Measurements from ENCODE around the gene UBXN6.

UBXN6 gene

GRCh38 chr19:4416268-4416667 is 41.3 kb downstream of the UBXN6 start:
- Histone ChIP-seq H3K27ac (ENCODE audit: low read depth, low read length) (no peak overlapping the region), H3K4me3 (ENCODE audit: low read depth, low read length) (no peak overlapping the region), H3K36me3 (ENCODE audit: insufficient read depth, low read length) (peaks cover 8% of the 10 kb centered on the region; the same call in 1 of the 2 replicates), H3K27me3 (ENCODE audit: insufficient read depth, low read length) (no peaks in the 10 kb centered on the region), H3K4me1 (ENCODE audit: control insufficient read depth, insufficient read depth, low read length, unreplicated experiment) (peaks cover 8% of the 10 kb centered on the region), H3K79me2 (ENCODE audit: control insufficient read depth, insufficient read depth, low read length, unreplicated experiment) (peaks cover 18% of the 10 kb centered on the region), H2AFZ (ENCODE audit: low read length, unreplicated experiment) (no peak overlapping the region)

- H3K4me3 ChIP-seq (ENCODE audit: low read depth, low read length), result no peak overlapping the region
- H2AFZ ChIP-seq (ENCODE audit: low read length, unreplicated experiment), result no peak overlapping the region
- no peak overlapping the region for H3K27ac ChIP-seq (ENCODE audit: low read depth, low read length)
- H3K27me3 ChIP-seq (ENCODE audit: insufficient read depth, low read length), result no peaks in the 10 kb centered on the region
- H3K4me1 ChIP-seq (ENCODE audit: control insufficient read depth, insufficient read depth, low read length, unreplicated experiment), result peaks cover 8% of the 10 kb centered on the region
- peaks cover 18% of the 10 kb centered on the region for H3K79me2 ChIP-seq (ENCODE audit: control insufficient read depth, insufficient read depth, low read length, unreplicated experiment)
- H3K36me3 ChIP-seq (ENCODE audit: insufficient read depth, low read length), result peaks cover 8% of the 10 kb centered on the region; the same call in 1 of the 2 replicates
These were observed 42.2 kb downstream of the UBXN6 start for GRCh38 chr19:4415352-4415751.

DNA sequence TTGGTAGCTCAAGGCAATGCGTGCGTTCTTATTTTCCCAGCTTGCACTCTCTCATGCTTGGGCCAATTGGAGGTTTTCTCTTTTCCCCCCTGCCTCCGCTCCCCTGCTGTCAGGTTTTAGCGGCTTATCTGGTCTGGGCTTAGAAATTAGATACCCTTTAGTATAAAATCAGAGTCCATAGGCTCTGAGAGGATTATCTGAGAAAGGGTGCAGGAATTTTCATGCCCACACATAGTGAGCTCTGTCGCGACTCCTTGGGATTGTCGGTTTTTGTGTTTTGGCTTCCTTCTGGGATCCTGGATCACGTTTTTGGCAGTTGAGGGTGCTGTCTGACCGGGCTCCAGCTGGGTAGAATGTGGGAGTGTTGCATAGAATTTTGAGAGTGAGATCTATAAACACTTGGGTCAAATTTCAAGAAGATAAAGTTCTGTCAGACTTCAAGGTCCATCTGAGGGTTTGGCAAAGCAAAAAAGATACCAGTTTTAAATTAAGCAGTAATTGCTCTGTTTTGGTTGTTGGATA is 42.7 kb downstream of the UBXN6 start:
- H2AFZ ChIP-seq (ENCODE audit: low read length, unreplicated experiment), result no peak overlapping the region
- peaks cover 8% of the 10 kb centered on the region for H3K4me1 ChIP-seq (ENCODE audit: control insufficient read depth, insufficient read depth, low read length, unreplicated experiment)
- peaks cover 18% of the 10 kb centered on the region for H3K79me2 ChIP-seq (ENCODE audit: control insufficient read depth, insufficient read depth, low read length, unreplicated experiment)
- H3K36me3 ChIP-seq (ENCODE audit: insufficient read depth, low read length), result peaks cover 7% of the 10 kb centered on the region; the same call in 1 of the 2 replicates
- H3K4me3 ChIP-seq (ENCODE audit: low read depth, low read length), result no peak overlapping the region
- no peaks in the 10 kb centered on the region for H3K27me3 ChIP-seq (ENCODE audit: insufficient read depth, low read length)
- no peak overlapping the region for H3K27ac ChIP-seq (ENCODE audit: low read depth, low read length)

DNA sequence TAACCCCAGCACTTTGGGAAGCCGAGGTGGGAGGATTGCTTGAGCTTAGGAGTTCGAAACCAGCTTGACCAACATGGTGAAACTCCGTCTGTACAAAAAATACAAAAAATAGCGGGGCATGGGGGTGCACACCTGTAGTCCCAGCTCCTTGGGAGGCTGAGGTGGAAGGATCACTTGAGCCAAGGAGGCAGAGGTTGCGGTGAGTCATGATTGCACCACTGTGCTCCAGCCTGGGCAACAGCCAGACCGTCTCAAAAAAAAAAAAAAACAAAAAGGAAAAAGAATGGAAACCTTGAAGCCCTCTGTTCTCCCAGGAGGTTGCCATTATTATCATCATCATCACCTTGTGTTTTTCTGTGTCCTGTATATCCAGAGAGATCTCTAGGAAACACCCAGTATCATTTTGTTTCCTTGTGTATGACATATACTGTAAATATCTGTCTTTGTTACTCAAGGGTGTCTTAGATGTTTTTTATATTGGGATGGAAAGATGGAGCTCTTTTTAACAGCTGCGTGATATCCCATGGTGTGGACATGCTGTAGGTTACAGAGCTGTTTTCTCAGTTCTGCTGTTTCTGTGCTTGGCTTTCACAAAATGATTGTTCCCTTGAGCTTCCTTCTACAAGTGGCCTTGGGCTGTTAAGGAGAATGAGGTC is 43.3 kb downstream of the UBXN6 start:
- Histone ChIP-seq H3K36me3 (ENCODE audit: insufficient read depth, low read length) (peaks cover 5% of the 10 kb centered on the region; the same call in 1 of the 2 replicates), H3K79me2 (ENCODE audit: control insufficient read depth, insufficient read depth, low read length, unreplicated experiment) (peaks cover 18% of the 10 kb centered on the region), H3K27ac (ENCODE audit: low read depth, low read length) (no peak overlapping the region), H3K4me3 (ENCODE audit: low read depth, low read length) (no peak overlapping the region), H3K27me3 (ENCODE audit: insufficient read depth, low read length) (no peaks in the 10 kb centered on the region), H2AFZ (ENCODE audit: low read length, unreplicated experiment) (no peak overlapping the region), H3K4me1 (ENCODE audit: control insufficient read depth, insufficient read depth, low read length, unreplicated experiment) (peaks cover 8% of the 10 kb centered on the region)

GRCh38 chr19:4413588-4413987 is 44.0 kb downstream of the UBXN6 start:
- Histone ChIP-seq H3K4me3 (ENCODE audit: low read depth, low read length) (no peak overlapping the region), H3K27me3 (ENCODE audit: insufficient read depth, low read length) (no peaks in the 10 kb centered on the region), H3K36me3 (ENCODE audit: insufficient read depth, low read length) (peaks cover 5% of the 10 kb centered on the region; the same call in 1 of the 2 replicates), H2AFZ (ENCODE audit: low read length, unreplicated experiment) (no peak overlapping the region), H3K27ac (ENCODE audit: low read depth, low read length) (no peak overlapping the region), H3K79me2 (ENCODE audit: control insufficient read depth, insufficient read depth, low read length, unreplicated experiment) (peaks cover 24% of the 10 kb centered on the region), H3K4me1 (ENCODE audit: control insufficient read depth, insufficient read depth, low read length, unreplicated experiment) (peaks cover 8% of the 10 kb centered on the region)

GRCh38 chr19:4409123-4409933 is 48.3 kb downstream of the UBXN6 start:
- no peaks in the 10 kb centered on the region for H3K27me3 ChIP-seq (ENCODE audit: insufficient read depth, low read length)
- H3K27ac ChIP-seq (ENCODE audit: low read depth, low read length), result no peak overlapping the region
- no peak overlapping the region for H3K4me3 ChIP-seq (ENCODE audit: low read depth, low read length)
- no peak overlapping the region for H2AFZ ChIP-seq (ENCODE audit: low read length, unreplicated experiment)
- peaks cover 30% of the 10 kb centered on the region for H3K79me2 ChIP-seq (ENCODE audit: control insufficient read depth, insufficient read depth, low read length, unreplicated experiment)
- H3K36me3 ChIP-seq (ENCODE audit: insufficient read depth, low read length), result peaks cover 5% of the 10 kb centered on the region; the same call in 1 of the 2 replicates
- H3K4me1 ChIP-seq (ENCODE audit: control insufficient read depth, insufficient read depth, low read length, unreplicated experiment), result peaks cover 4% of the 10 kb centered on the region

DNA sequence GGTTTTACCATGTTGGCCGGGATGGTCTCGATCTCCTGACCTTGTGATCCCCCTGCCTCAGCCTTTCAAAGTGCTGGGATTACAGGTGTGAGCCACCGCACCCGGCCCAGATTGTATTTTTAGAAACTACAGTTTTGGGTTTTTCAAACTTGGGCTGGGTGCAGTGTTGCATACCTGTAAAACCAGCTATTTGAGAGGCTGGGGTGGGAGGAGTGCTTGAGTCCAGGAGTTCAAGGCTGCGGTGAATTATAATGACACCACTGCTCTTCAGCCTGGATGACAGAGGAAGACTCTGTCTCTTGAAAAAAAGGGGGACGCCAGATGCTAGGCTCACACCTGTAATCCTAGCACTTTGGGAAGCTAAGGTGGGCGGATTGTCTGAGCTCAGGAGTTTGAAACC is 51.0 kb downstream of the UBXN6 start:
- no peaks in the 10 kb centered on the region for H3K27me3 ChIP-seq (ENCODE audit: insufficient read depth, low read length)
- H2AFZ ChIP-seq (ENCODE audit: low read length, unreplicated experiment), result no peak overlapping the region
- no peak overlapping the region for H3K27ac ChIP-seq (ENCODE audit: low read depth, low read length)
- H3K36me3 ChIP-seq (ENCODE audit: insufficient read depth, low read length), result no peaks in the 10 kb centered on the region
- H3K4me1 ChIP-seq (ENCODE audit: control insufficient read depth, insufficient read depth, low read length, unreplicated experiment), result peaks cover 10% of the 10 kb centered on the region
- no peak overlapping the region for H3K4me3 ChIP-seq (ENCODE audit: low read depth, low read length)
- peaks cover 49% of the 10 kb centered on the region for H3K79me2 ChIP-seq (ENCODE audit: control insufficient read depth, insufficient read depth, low read length, unreplicated experiment)

DNA sequence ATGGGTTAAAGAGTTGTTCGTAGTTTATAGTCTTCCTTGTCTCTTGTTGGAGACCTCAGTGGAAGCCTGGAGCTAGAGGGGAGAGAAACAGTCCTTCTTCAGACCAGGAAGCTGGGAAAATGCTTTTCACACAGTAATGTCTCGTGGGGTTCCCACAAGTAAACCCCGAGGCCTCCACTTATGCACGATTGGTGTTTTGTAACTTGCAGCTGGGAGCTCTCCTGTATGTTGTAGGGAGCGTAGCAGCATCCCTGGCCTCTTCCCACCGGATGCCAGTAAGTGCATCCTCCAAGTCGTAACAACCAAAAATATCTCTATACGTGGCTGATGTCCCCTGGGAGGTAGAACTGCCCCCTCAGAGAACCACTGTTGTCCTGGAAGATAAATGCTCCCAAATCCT is 51.6 kb downstream of the UBXN6 start:
- Histone ChIP-seq H3K4me3 (ENCODE audit: low read depth, low read length) (no peak overlapping the region), H3K4me1 (ENCODE audit: control insufficient read depth, insufficient read depth, low read length, unreplicated experiment) (peaks cover 11% of the 10 kb centered on the region), H3K36me3 (ENCODE audit: insufficient read depth, low read length) (no peaks in the 10 kb centered on the region), H2AFZ (ENCODE audit: low read length, unreplicated experiment) (no peak overlapping the region), H3K27me3 (ENCODE audit: insufficient read depth, low read length) (no peaks in the 10 kb centered on the region), H3K79me2 (ENCODE audit: control insufficient read depth, insufficient read depth, low read length, unreplicated experiment) (peaks cover 49% of the 10 kb centered on the region), H3K27ac (ENCODE audit: low read depth, low read length) (no peak overlapping the region)

DNA sequence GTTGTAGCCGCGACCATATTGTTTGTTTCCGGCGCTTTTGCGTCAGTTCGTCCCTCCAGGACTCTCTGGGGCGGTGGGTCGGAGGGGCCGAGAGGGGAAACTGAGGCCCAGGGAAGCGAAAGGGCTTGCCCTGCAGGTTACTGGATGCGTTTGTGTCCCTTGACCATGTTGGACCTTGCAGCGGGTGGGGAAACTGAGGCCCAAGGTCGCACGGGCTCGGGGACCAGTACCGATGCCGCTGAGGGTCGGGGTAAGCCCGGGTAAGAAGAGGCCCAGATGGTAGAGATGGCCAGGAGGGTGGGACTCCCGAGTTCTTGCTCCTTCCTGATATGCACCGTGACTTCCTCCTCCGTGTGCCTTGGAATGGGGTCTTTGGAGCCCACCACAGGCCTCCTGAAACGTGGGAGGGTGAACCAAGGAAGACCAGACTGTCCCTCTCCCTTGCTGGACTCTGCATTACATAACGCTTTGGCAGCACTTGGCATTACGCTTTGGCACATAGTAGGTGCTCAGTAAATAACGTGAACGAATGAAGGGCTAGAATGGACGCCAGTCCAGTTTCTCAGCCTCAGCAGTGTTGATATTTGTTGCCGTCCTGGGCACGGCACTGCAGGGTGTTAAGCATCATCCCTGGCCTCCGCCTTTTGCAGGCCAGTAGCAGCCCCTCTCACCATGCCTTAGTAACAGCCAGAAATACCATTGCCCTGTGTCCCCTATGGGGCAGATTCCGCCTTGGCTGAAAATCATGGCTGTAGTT is 54.4 kb downstream of the UBXN6 start:
- H3K4me1 ChIP-seq (ENCODE audit: control insufficient read depth, insufficient read depth, low read length, unreplicated experiment), result peaks cover 16% of the 10 kb centered on the region
- no peak overlapping the region for H2AFZ ChIP-seq (ENCODE audit: low read length, unreplicated experiment)
- peak overlapping the region; percentile 65; the same call in 1 of the 2 replicates for H3K27ac ChIP-seq (ENCODE audit: low read depth, low read length)
- no peaks in the 10 kb centered on the region for H3K36me3 ChIP-seq (ENCODE audit: insufficient read depth, low read length)
- H3K27me3 ChIP-seq (ENCODE audit: insufficient read depth, low read length), result no peaks in the 10 kb centered on the region
- H3K4me3 ChIP-seq (ENCODE audit: low read depth, low read length), result peak overlapping the region; percentile 93
- peaks cover 62% of the 10 kb centered on the region for H3K79me2 ChIP-seq (ENCODE audit: control insufficient read depth, insufficient read depth, low read length, unreplicated experiment)

- Histone ChIP-seq H3K4me3 (ENCODE audit: low read depth, low read length) (peak within 1 kb of the TSS; percentile 93), H3K27me3 (ENCODE audit: insufficient read depth, low read length) (no peaks in the 10 kb centered on the region), H2AFZ (ENCODE audit: low read length, unreplicated experiment) (peak within 1 kb of the TSS; percentile 4), H3K79me2 (ENCODE audit: control insufficient read depth, insufficient read depth, low read length, unreplicated experiment) (peaks cover 70% of the 10 kb centered on the region), H3K27ac (ENCODE audit: low read depth, low read length) (peak within 1 kb of the TSS; percentile 77), H3K4me1 (ENCODE audit: control insufficient read depth, insufficient read depth, low read length, unreplicated experiment) (peaks cover 20% of the 10 kb centered on the region), H3K36me3 (ENCODE audit: insufficient read depth, low read length) (no peaks in the 10 kb centered on the region)
These were observed 55.2 kb downstream of the UBXN6 start, which contains the start of gene CHAF1A for GRCh38 chr19:4402171-4403004. Gene CHAF1A (plus strand): TSS chr19:4402640. CDS start chr19:4402763, 123 bp downstream.

Data from ACC112 (cell line).